GM12878 (cell line): ENCODE data around the gene ZBED2. TPM values are rescaled to one million over a fixed set of nuclear protein-coding genes. Genes with fewer than 3 reads are reported as not detected.

Source experiments
- ATAC-seq: fragments of 200-7000 bp; cut with Tn5 transposase; 3 replicates; pipeline ENCODE4 v1.9.1; 2020; ENCODE audit warnings: mild to moderate bottlenecking, moderate library complexity
- BruUV-seq: library from RNA; stranded (reverse); fragments of 400-500 nt; replicated peaks from 2 replicates; lab custom pipeline; 2021; lab: Mats Ljungman, UMichigan
- CTCF ChIA-PET: fragments of 300-600 bp; sonication (Branson Sonifier 250); formaldehyde crosslinking; extraction: SDS; loops from one replicate; lab custom pipeline; 2021; ENCODE audit warnings: inconsistent platforms; lab: Yijun Ruan, JAX
- POLR2A ChIA-PET: fragments of 350-600 bp; formaldehyde crosslinking; extraction: SDS; loops from one replicate; lab custom pipeline; 2021; ENCODE audit warnings: inconsistent platforms; lab: Charles Lee
- RAD21 ChIA-PET: fragments of 300-600 bp; sonication (Branson Sonifier 250); formaldehyde crosslinking; loops from one replicate; lab custom pipeline; 2023; ENCODE audit warnings: antibody characterized with exemption; ENCODE audit not compliant: unreplicated experiment; lab: Charles Lee
- SMC1A ChIA-PET: fragments of 300-600 bp; sonication (Branson Sonifier 250); formaldehyde crosslinking; loops from one replicate; lab custom pipeline; 2023; ENCODE audit not compliant: unreplicated experiment, uncharacterized antibody; lab: Charles Lee
- DNase-seq: peaks from one replicate; pipeline ENCODE4 v3.0.0-alpha.2; 2011; ENCODE audit warnings: low read depth, low spot score
- FAIRE-seq: peaks from 3 replicates; lab custom pipeline; 2011; peaks lifted over from hg19 to GRCh38; lab: Jason Lieb, UNC
- H2AFZ ChIP-seq: 2 replicates; pipeline ENCODE4 v1.6.0; 2011; ENCODE audit warnings: low read depth, low read length, control low read depth; ENCODE audit not compliant: control insufficient read depth
- H3K27ac ChIP-seq: 2 replicates; pipeline ENCODE4 v1.5.1; 2011; ENCODE audit warnings: control low read depth; ENCODE audit not compliant: control insufficient read depth, insufficient read depth
- H3K27me3 ChIP-seq, 2 experiments: replicated peaks in 1 of 2; 2 replicates each; pipeline versions ENCODE4 v1.6.0 to v1.6.1; 2011; ENCODE audit warnings: low read length in 1 of 2; ENCODE audit not compliant: control insufficient read depth in 2 of 2, insufficient read depth in 2 of 2
- H3K36me3 ChIP-seq, 2 experiments: 2 replicates each; pipeline ENCODE4 v1.5.1; 2011; ENCODE audit warnings: low read length in 1 of 2; ENCODE audit not compliant: control insufficient read depth in 2 of 2, insufficient read depth in 2 of 2
- H3K4me1 ChIP-seq: 2 replicates; pipeline ENCODE4 v1.6.1; 2011; ENCODE audit warnings: mild to moderate bottlenecking, low read length, moderate library complexity, mixed read lengths; ENCODE audit not compliant: control insufficient read depth, insufficient read depth
- H3K4me2 ChIP-seq: 2 replicates; pipeline ENCODE4 v1.6.0; 2011; ENCODE audit warnings: control low read depth; ENCODE audit not compliant: control insufficient read depth, insufficient read depth
- H3K4me3 ChIP-seq: fragments of 200-600 bp; sonication (generic); 2 replicates; pipeline ENCODE4 v1.5.1; 2016
- H3K79me2 ChIP-seq: 2 replicates; pipeline ENCODE4 v1.6.0; 2011; ENCODE audit warnings: low read length; ENCODE audit not compliant: control insufficient read depth, insufficient read depth
- H3K9ac ChIP-seq: 2 replicates; pipeline ENCODE4 v1.8.0; 2011; ENCODE audit warnings: low read length, control low read depth, mixed read lengths; ENCODE audit not compliant: control insufficient read depth, insufficient read depth
- H3K9me3 ChIP-seq: replicated peaks from 3 replicates; pipeline ENCODE4 v1.5.1; 2011; ENCODE audit warnings: mild to moderate bottlenecking, low read length; ENCODE audit not compliant: control insufficient read depth, insufficient read depth
- H4K20me1 ChIP-seq: 2 replicates; pipeline ENCODE4 v1.6.0; 2011; ENCODE audit not compliant: control insufficient read depth, insufficient read depth
- BACH1 ChIP-seq: fragments of 450-650 bp; IDR thresholded peaks from 2 replicates; pipeline ENCODE4 v1.6.1; 2017; ENCODE audit warnings: mild to moderate bottlenecking, borderline replicate concordance
- KDM1A ChIP-seq: fragments of 200-600 bp; sonication (generic); IDR thresholded peaks from 2 replicates; pipeline ENCODE4 v1.6.1; 2016; ENCODE audit warnings: borderline replicate concordance
- NR2C1 ChIP-seq: fragments of 450-650 bp; IDR thresholded peaks from 2 replicates; pipeline ENCODE4 v1.6.1; 2017; ENCODE audit warnings: antibody characterized with exemption, mild to moderate bottlenecking, moderate library complexity
- PBX3 ChIP-seq: IDR thresholded peaks from 2 replicates; pipeline ENCODE4 v1.6.1; 2011; ENCODE audit warnings: mild to moderate bottlenecking, low read depth, low read length, moderate library complexity; ENCODE audit not compliant: insufficient replicate concordance
- STAT1 ChIP-seq: fragments of 450-650 bp; conservative IDR thresholded peaks from 2 replicates; pipeline ENCODE4 v1.6.1; 2014; ENCODE audit warnings: antibody characterized with exemption, mild to moderate bottlenecking
- USF2 ChIP-seq: IDR thresholded peaks from 2 replicates; pipeline ENCODE4 v1.6.1; 2011; ENCODE audit warnings: low read depth, low read length, improper control_type of control experiment, borderline replicate concordance
- ZBTB33 ChIP-seq: fragments of 450-650 bp; IDR thresholded peaks from 2 replicates; pipeline ENCODE4 v1.6.1; 2017; ENCODE audit warnings: mild to moderate bottlenecking
- ZBTB40 ChIP-seq: fragments of 450-650 bp; IDR thresholded peaks from 2 replicates; pipeline ENCODE4 v1.6.1; 2016; ENCODE audit warnings: mild to moderate bottlenecking, moderate library complexity, borderline replicate concordance
- ZNF687 ChIP-seq: fragments of 450-650 bp; IDR thresholded peaks from 2 replicates; pipeline ENCODE4 v1.6.1; 2017; ENCODE audit warnings: mild to moderate bottlenecking, moderate library complexity
- ZSCAN29 ChIP-seq: fragments of 450-650 bp; IDR thresholded peaks from 2 replicates; pipeline ENCODE4 v1.6.1; 2017; ENCODE audit warnings: mild to moderate bottlenecking, moderate library complexity
- WGBS: methylation state at CpG from one replicate; pipeline ENCODE4 v1.1.6; 2016; ENCODE audit warnings: low lambda C conversion rate; ENCODE audit not compliant: insufficient replicate concordance, insufficient coverage; ENCODE audit errors: missing lambda C conversion rate; 5-methylcytosine and 5-hydroxymethylcytosine counted together
- in situ Hi-C: fragments of 300-500 bp; cut with MboI; formaldehyde crosslinking; loops from 9 replicates; pipeline ENCODE4 v1.14.3; 2018; ENCODE audit warnings: mixed read lengths
- intact Hi-C: fragments of 100-400 bp; cut with micrococcal nuclease; formaldehyde crosslinking; loops from one replicate; pipeline ENCODE4 v1.14.2; 2022; ENCODE audit not compliant: unreplicated experiment
- polyA plus RNA-seq, 11 experiments: library from polyadenylated mRNA; depleted of rRNA in 4 of 11; unstranded in 6 of 11; stranded (reverse) in 5 of 11; fragments of >200 nt; fragmentation: Nextera tagmentation in 4 of 11; fragmentation: Illumina TruSeq in 1 of 11; extraction: Ambion mirVana in 4 of 11; extraction: Trizol in 1 of 11; gene quantifications; 1 replicate in 1 of 11; 2 replicates in 10 of 11; pipeline versions ENCODE4 v1.2.1 to v1.2.3, GENCODE V29; 2011 to 2016; ENCODE audit warnings: inconsistent platforms in 2 of 11, missing spikeins in 2 of 11, low read depth in 1 of 11
- total RNA-seq, 4 experiments: library from RNA; depleted of rRNA in 3 of 4; stranded (reverse); fragments of >200 nt in 3 of 4; fragmentation: Illumina TruSeq in 1 of 4; extraction: Trizol in 1 of 4; gene quantifications; 2 replicates each; pipeline versions ENCODE4 v1.2.1 to v1.2.3, GENCODE V29; 2013 to 2021

ZBED2 gene
- total and polyA plus RNA-seq, 10 of the 15 experiments (the other 5 are each of a cell fraction or from before 2014, with no cell fraction given), result 0.02 to 0.24 (median 0.08) TPM; not detected in 3

- Histone ChIP-seq H3K27me3 (no peaks in the 10 kb centered on the region), H3K79me2 (no peaks in the 10 kb centered on the region), H3K9ac (no peak overlapping the region), H3K27ac (no peak overlapping the region), H3K4me2 (no peak overlapping the region), H2AFZ (no peak overlapping the region), H3K4me3 (no peak overlapping the region), H3K9me3 (no peaks in the 10 kb centered on the region), H3K36me3 (no peaks in the 10 kb centered on the region), H4K20me1 (no peaks in the 10 kb centered on the region), H3K4me1 (no peaks in the 10 kb centered on the region)
- in situ Hi-C loops, result no loop called here
- ATAC-seq (no peak), DNase-seq (no peak), FAIRE-seq (no peak)
- BruUV-seq, result no TSS peak
- intact Hi-C loops, result no loop called here
- WGBS, result 47% methylated on average over 4 of the region's 4 CpGs
- ChIA-PET RAD21 (no interaction called here), CTCF (no interaction called here), SMC1A (interaction anchor here (0.7 kb wide), 1 partner anchor 19 kb away, joined by 3 read pairs; no protein-coding TSS in a partner anchor), POLR2A (no interaction called here)
- TF ChIP-seq ZBTB33 (no peak), NR2C1 (no peak), ZSCAN29 (no peak), BACH1 (no peak), ZBTB40 (no peak), KDM1A (no peak), STAT1 (no peak), ZNF687 (no peak), PBX3 (no peak), USF2 (no peak)
Observed at GRCh38 chr3:111636366-111636885, 41.3 kb upstream of the ZBED2 start.
